PC-3 (cell line): Measurements from ENCODE around the gene PDRG1. TPM values are rescaled to one million over a fixed set of nuclear protein-coding genes. Genes with fewer than 3 reads are reported as not detected.

Experiments
- ATAC-seq: fragments of 200-7000 bp; cut with Tn5 transposase; 2 replicates; pipeline ENCODE4 v1.9.1; 2020; ENCODE audit warnings: mild to moderate bottlenecking, moderate library complexity
- BruUV-seq: library from RNA; stranded (reverse); fragments of 400-500 nt; replicated peaks from 2 replicates; lab custom pipeline; 2021; lab: Mats Ljungman, UMichigan
- CTCF ChIA-PET: fragments of 300-600 bp; sonication (Branson Sonifier 250); formaldehyde crosslinking; loops from one replicate; lab custom pipeline; 2022; ENCODE audit warnings: antibody characterized with exemption; lab: Charles Lee
- POLR2A ChIA-PET: fragments of 300-600 bp; sonication (Branson Sonifier 250); formaldehyde crosslinking; loops from one replicate; lab custom pipeline; 2022; ENCODE audit warnings: antibody characterized with exemption; ENCODE audit not compliant: unreplicated experiment; lab: Charles Lee
- DNase-seq: peaks from one replicate; pipeline ENCODE4 v3.0.0-alpha.2; 2015
- H2AFZ ChIP-seq: fragments of 300-600 bp; sonication (generic); 2 replicates; pipeline ENCODE4 v1.6.0; 2016; ENCODE audit warnings: antibody characterized with exemption, low read length
- H3F3A ChIP-seq: fragments of 300-600 bp; sonication (generic); one replicate; pipeline ENCODE4 v1.6.0; 2017; ENCODE audit warnings: antibody characterized with exemption, low read length, control low read depth, mild to moderate bottlenecking; ENCODE audit not compliant: unreplicated experiment
- H3K27ac ChIP-seq: fragments of 300-600 bp; sonication (generic); 2 replicates; pipeline ENCODE4 v1.5.1; 2016; ENCODE audit warnings: mild to moderate bottlenecking, low read length
- H3K27me3 ChIP-seq: fragments of 300-600 bp; sonication (generic); 2 replicates; pipeline ENCODE4 v1.6.1; 2016; ENCODE audit warnings: low read length, mixed read lengths
- H3K36me3 ChIP-seq: fragments of 300-600 bp; sonication (generic); 2 replicates; pipeline ENCODE4 v1.6.1; 2016; ENCODE audit warnings: low read depth, mixed run types, low read length, mixed read lengths
- H3K4me1 ChIP-seq: fragments of 300-600 bp; sonication (generic); 2 replicates; pipeline ENCODE4 v1.5.1; 2016; ENCODE audit warnings: low read length; ENCODE audit not compliant: insufficient read depth
- H3K4me2 ChIP-seq: fragments of 300-600 bp; sonication (generic); 2 replicates; pipeline ENCODE4 v1.6.0; 2016; ENCODE audit warnings: low read length
- H3K4me3 ChIP-seq: fragments of 300-600 bp; sonication (generic); 2 replicates; pipeline ENCODE4 v1.5.1; 2016; ENCODE audit warnings: mild to moderate bottlenecking, low read length, mixed read lengths
- H3K79me2 ChIP-seq: fragments of 300-600 bp; sonication (generic); 2 replicates; pipeline ENCODE4 v1.6.1; 2017; ENCODE audit warnings: low read length, mixed read lengths
- H3K9ac ChIP-seq: fragments of 300-600 bp; sonication (generic); 2 replicates; pipeline ENCODE4 v1.6.0; 2016; ENCODE audit warnings: mild to moderate bottlenecking, low read length
- H3K9me2 ChIP-seq: fragments of 300-600 bp; sonication (generic); replicated peaks from 2 replicates; pipeline ENCODE4 v1.6.1; 2016; ENCODE audit warnings: mixed run types, low read length, mixed read lengths
- H3K9me3 ChIP-seq: fragments of 300-600 bp; sonication (generic); 2 replicates; pipeline ENCODE4 v1.6.1; 2016; ENCODE audit warnings: low read length, mixed read lengths
- H4K20me1 ChIP-seq: fragments of 300-600 bp; sonication (generic); 2 replicates; pipeline ENCODE4 v1.6.1; 2016; ENCODE audit warnings: low read length, mixed read lengths
- EZH2 ChIP-seq: fragments of 300-600 bp; sonication (generic); IDR thresholded peaks from one replicate; pipeline ENCODE4 v1.6.1; 2017; ENCODE audit warnings: antibody characterized with exemption, mild to moderate bottlenecking, low read length; ENCODE audit not compliant: unreplicated experiment
- EZH2phosphoT487 ChIP-seq: fragments of 300-600 bp; sonication (generic); IDR thresholded peaks from 2 replicates; pipeline ENCODE4 v1.6.1; 2018; ENCODE audit warnings: mild to moderate bottlenecking, antibody characterized with exemption, low read length, borderline replicate concordance
- intact Hi-C: fragments of 100-400 bp; cut with micrococcal nuclease; formaldehyde crosslinking; loops from 2 replicates; pipeline ENCODE4 v1.9.0; 2023
- total RNA-seq: library from RNA; depleted of rRNA; stranded (reverse); fragments of >200 nt; gene quantifications from 2 replicates; pipeline ENCODE4 v1.2.3, GENCODE V29; 2014
- TF ChIP-seq, protein P1 (sequence below): fragments of 300-600 bp; sonication (generic); conservative IDR thresholded peaks from 2 replicates; pipeline ENCODE4 v1.5.1; 2017; ENCODE audit warnings: antibody characterized with exemption, low read depth, mild to moderate bottlenecking, low read length

The PDRG1 gene
- total RNA-seq, 1 experiment from 2014 or later: 12.3 TPM

DNA sequence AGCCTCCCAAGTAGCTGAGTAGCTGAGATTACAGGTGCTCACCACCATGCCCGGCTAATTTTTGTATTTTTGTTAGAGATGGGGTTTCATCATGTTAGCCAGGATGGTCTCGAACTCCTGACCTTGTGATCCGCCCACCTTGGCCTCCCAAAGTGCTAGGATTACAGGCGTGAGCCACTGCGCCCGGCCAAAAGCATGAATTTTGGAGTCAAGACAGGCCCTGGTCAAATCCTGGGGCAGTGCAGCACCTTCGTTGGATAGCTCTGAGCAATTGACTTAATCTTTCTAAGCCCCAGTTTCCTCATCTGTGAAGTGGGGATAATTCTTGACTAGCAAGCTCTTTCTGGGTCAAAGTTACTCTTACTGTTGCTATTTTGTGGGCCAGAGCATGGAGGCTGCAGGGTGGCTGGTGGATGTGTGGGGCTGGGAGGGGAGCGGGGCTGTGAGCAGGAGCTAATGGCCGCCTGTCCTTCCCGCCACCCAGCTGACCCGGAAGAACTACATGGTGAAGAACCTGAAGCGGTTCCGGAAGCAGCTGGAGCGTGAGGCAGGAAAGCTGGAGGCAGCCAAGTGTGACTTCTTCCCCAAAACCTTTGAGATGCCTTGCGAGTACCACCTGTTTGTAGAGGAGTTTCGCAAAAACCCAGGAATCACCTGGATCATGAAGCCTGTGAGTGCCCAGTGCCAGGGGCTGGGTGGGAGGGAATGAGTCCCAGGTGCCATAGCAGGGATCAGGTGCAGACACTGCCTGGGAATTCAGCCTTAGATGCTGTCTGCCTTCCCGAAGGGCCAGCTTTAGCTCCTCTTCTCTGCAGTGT is 42.4 kb downstream of the PDRG1 start:
- intact Hi-C loops: no loop called here
- TF ChIP-seq, protein P1, sequence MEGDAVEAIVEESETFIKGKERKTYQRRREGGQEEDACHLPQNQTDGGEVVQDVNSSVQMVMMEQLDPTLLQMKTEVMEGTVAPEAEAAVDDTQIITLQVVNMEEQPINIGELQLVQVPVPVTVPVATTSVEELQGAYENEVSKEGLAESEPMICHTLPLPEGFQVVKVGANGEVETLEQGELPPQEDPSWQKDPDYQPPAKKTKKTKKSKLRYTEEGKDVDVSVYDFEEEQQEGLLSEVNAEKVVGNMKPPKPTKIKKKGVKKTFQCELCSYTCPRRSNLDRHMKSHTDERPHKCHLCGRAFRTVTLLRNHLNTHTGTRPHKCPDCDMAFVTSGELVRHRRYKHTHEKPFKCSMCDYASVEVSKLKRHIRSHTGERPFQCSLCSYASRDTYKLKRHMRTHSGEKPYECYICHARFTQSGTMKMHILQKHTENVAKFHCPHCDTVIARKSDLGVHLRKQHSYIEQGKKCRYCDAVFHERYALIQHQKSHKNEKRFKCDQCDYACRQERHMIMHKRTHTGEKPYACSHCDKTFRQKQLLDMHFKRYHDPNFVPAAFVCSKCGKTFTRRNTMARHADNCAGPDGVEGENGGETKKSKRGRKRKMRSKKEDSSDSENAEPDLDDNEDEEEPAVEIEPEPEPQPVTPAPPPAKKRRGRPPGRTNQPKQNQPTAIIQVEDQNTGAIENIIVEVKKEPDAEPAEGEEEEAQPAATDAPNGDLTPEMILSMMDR: no peak
- TF ChIP-seq EZH2 (no peak), EZH2phosphoT487 (no peak)
- H3K9ac ChIP-seq: no peak overlapping the region
- ChIA-PET POLR2A (interaction anchor here (0.5 kb wide), 1 partner anchor 511 kb away, joined by 3 read pairs; no protein-coding TSS in a partner anchor), CTCF (no interaction called here)
- no peaks in the 10 kb centered on the region for H3K9me3 ChIP-seq
- no peak overlapping the region for H2AFZ ChIP-seq
- no peaks in the 10 kb centered on the region for H3K9me2 ChIP-seq
- H3K79me2 ChIP-seq: no peaks in the 10 kb centered on the region
- no peaks in the 10 kb centered on the region for H4K20me1 ChIP-seq
- no peak overlapping the region for H3K27ac ChIP-seq
- DNase-seq (no peak), ATAC-seq (no peak)
- H3K36me3 ChIP-seq: no peaks in the 10 kb centered on the region
- H3F3A ChIP-seq: no peaks in the 10 kb centered on the region
- H3K4me1 ChIP-seq: no peaks in the 10 kb centered on the region
- H3K4me2 ChIP-seq: no peak overlapping the region
- no peaks in the 10 kb centered on the region for H3K27me3 ChIP-seq
- no TSS peak for BruUV-seq
- no peak overlapping the region for H3K4me3 ChIP-seq

DNA sequence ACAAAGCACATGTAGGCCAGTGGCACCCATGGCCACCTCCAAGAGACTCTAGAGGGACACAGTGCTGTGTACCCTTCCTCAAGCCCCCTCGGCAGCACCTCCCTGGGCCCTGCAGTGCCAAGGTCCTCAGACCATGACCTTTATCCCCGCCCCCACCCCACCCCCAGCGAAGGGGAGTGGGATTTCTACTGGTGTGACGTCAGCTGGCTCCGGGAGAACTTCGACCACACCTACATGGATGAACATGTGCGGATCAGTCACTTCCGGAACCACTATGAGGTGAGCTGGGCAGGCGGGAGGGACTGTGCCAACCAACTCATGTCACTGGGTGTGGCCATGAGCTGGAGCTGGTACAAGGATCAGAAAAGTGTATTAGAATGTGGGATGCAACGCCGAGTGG is 43.4 kb downstream of the PDRG1 start:
- POLR2A ChIA-PET: no interaction called here
- no peak for ATAC-seq

More for the DNA sequence above, 43.4 kb downstream of the PDRG1 start:
- Histone ChIP-seq H3K9me2 (no peaks in the 10 kb centered on the region), H3K36me3 (no peaks in the 10 kb centered on the region), H4K20me1 (no peaks in the 10 kb centered on the region), H2AFZ (no peak overlapping the region), H3K79me2 (no peaks in the 10 kb centered on the region), H3K9me3 (no peaks in the 10 kb centered on the region), H3K27me3 (no peaks in the 10 kb centered on the region), H3K4me3 (no peak overlapping the region), H3F3A (no peaks in the 10 kb centered on the region), H3K4me2 (no peak overlapping the region), H3K9ac (no peak overlapping the region), H3K4me1 (no peaks in the 10 kb centered on the region), H3K27ac (no peak overlapping the region)
- TF ChIP-seq EZH2phosphoT487: no peak
- no peak for TF ChIP-seq EZH2
- TF ChIP-seq, protein P1: no peak
- no TSS peak for BruUV-seq
- peak; percentile 7 for DNase-seq
- CTCF ChIA-PET: no interaction called here
- intact Hi-C loops: no loop called here
